GM18498 (cell line): Measurements from ENCODE around the gene WARS2.

Experiments
- ATAC-seq: cut with Tn5 transposase; IDR thresholded peaks from one replicate; pipeline ENCODE4 v1.9.1; 2021; ENCODE audit warnings: mild to moderate bottlenecking, moderate library complexity; ENCODE audit not compliant: unreplicated experiment

The WARS2 gene

GRCh38 chr1:119001181-119002027 lies 139.0 kb downstream of the WARS2 start:
- ATAC-seq: no peak

- ATAC-seq: no peak
Measured at GRCh38 chr1:119000371-119001180, 139.9 kb downstream of the WARS2 start.

- no peak for ATAC-seq
Measured at GRCh38 chr1:118999348-119000071, 140.9 kb downstream of the WARS2 start.

GRCh38 chr1:118998171-118998570 lies 142.3 kb downstream of the WARS2 start:
- ATAC-seq: no peak

GRCh38 chr1:118997225-118997624 lies 143.2 kb downstream of the WARS2 start:
- no peak for ATAC-seq

- ATAC-seq: no peak
Measured at GRCh38 chr1:118995312-118996016, 145.0 kb downstream of the WARS2 start.

GRCh38 chr1:118993700-118994026 lies 146.8 kb downstream of the WARS2 start:
- no peak for ATAC-seq

- no peak for ATAC-seq
Measured at GRCh38 chr1:118992868-118993699, 147.4 kb downstream of the WARS2 start.

- no peak for ATAC-seq
Measured at GRCh38 chr1:118992237-118992825, 148.1 kb downstream of the WARS2 start.

- no peak for ATAC-seq
Measured at GRCh38 chr1:118991448-118991847, 149.0 kb downstream of the WARS2 start.

GRCh38 chr1:118990513-118991152 lies 149.8 kb downstream of the WARS2 start:
- ATAC-seq: no peak

- no peak for ATAC-seq
Measured at GRCh38 chr1:118989878-118990378, 150.5 kb downstream of the WARS2 start.

- no peak for ATAC-seq
Measured at GRCh38 chr1:118989006-118989815, 151.2 kb downstream of the WARS2 start.

- ATAC-seq: no peak
Measured at GRCh38 chr1:118988186-118989005, 152.1 kb downstream of the WARS2 start, which contains the start of gene TBX15. Gene TBX15, minus strand, starts transcription at chr1:118988343. Its CDS starts 548 bp downstream, at chr1:118987795.

- peak; percentile 49 for ATAC-seq
Measured at GRCh38 chr1:118987468-118988185, 152.8 kb downstream of the WARS2 start.
